ENCODE results near the gene KIAA0513. TPM values are rescaled to one million over a fixed set of nuclear protein-coding genes. Genes with fewer than 3 reads are reported as not detected.

The KIAA0513 gene
- total RNA-seq, 1 experiment from 2014 or later: 10.4 TPM

- Histone ChIP-seq H3K27me3 (replicated peaks) (no peaks in the 10 kb centered on the region), H3K4me1 (replicated peaks) (peaks cover 30% of the 10 kb centered on the region), H3K4me3 (peak overlapping the region; percentile 12), H3K36me3 (no peaks in the 10 kb centered on the region), H3K27ac (peak overlapping the region; percentile 51), H3K9me3 (replicated peaks) (no peaks in the 10 kb centered on the region)
- peak; percentile 58 to 85 for DNase-seq (ENCODE audit: low read depth in 1 of 2, low spot score in 2 of 2)
Measured at GRCh38 chr16:85137323-85138072, 109.9 kb downstream of the KIAA0513 start.

GRCh38 chr16:85138073-85138824, 110.7 kb downstream of the KIAA0513 start:
- no peak overlapping the region for H3K4me3 ChIP-seq
- no peaks in the 10 kb centered on the region for H3K27me3 ChIP-seq (replicated peaks)
- no peaks in the 10 kb centered on the region for H3K36me3 ChIP-seq
- DNase-seq (ENCODE audit: low read depth in 1 of 2, low spot score in 2 of 2): no peak
- H3K27ac ChIP-seq: peak overlapping the region; percentile 51
- H3K9me3 ChIP-seq (replicated peaks): no peaks in the 10 kb centered on the region
- H3K4me1 ChIP-seq (replicated peaks): peaks cover 30% of the 10 kb centered on the region

GRCh38 chr16:85138825-85139627, 111.4 kb downstream of the KIAA0513 start:
- Histone ChIP-seq H3K27ac (no peak overlapping the region), H3K27me3 (replicated peaks) (no peaks in the 10 kb centered on the region), H3K4me3 (no peak overlapping the region), H3K36me3 (no peaks in the 10 kb centered on the region), H3K4me1 (replicated peaks) (peaks cover 30% of the 10 kb centered on the region), H3K9me3 (replicated peaks) (no peaks in the 10 kb centered on the region)
- DNase-seq (ENCODE audit: low read depth in 1 of 2, low spot score in 2 of 2): no peak

GRCh38 chr16:85139881-85140339, 112.3 kb downstream of the KIAA0513 start:
- Histone ChIP-seq H3K4me1 (replicated peaks) (peaks cover 30% of the 10 kb centered on the region), H3K27ac (no peak overlapping the region), H3K27me3 (replicated peaks) (no peaks in the 10 kb centered on the region), H3K36me3 (no peaks in the 10 kb centered on the region), H3K4me3 (no peak overlapping the region), H3K9me3 (replicated peaks) (no peaks in the 10 kb centered on the region)
- DNase-seq (ENCODE audit: low read depth in 1 of 2, low spot score in 2 of 2): no peak

- Histone ChIP-seq H3K36me3 (no peaks in the 10 kb centered on the region), H3K4me3 (no peak overlapping the region), H3K27me3 (replicated peaks) (no peaks in the 10 kb centered on the region), H3K9me3 (replicated peaks) (no peaks in the 10 kb centered on the region), H3K4me1 (replicated peaks) (peaks cover 26% of the 10 kb centered on the region), H3K27ac (no peak overlapping the region)
- no peak for DNase-seq (ENCODE audit: low read depth in 1 of 2, low spot score in 2 of 2)
Measured at GRCh38 chr16:85140455-85141012, 112.9 kb downstream of the KIAA0513 start.

GRCh38 chr16:85141491-85142128, 114.0 kb downstream of the KIAA0513 start:
- no peak for DNase-seq (ENCODE audit: low read depth in 1 of 2, low spot score in 2 of 2)
- Histone ChIP-seq H3K27me3 (replicated peaks) (no peaks in the 10 kb centered on the region), H3K4me3 (no peak overlapping the region), H3K9me3 (replicated peaks) (no peaks in the 10 kb centered on the region), H3K4me1 (replicated peaks) (peaks cover 16% of the 10 kb centered on the region), H3K27ac (no peak overlapping the region), H3K36me3 (no peaks in the 10 kb centered on the region)

GRCh38 chr16:85142129-85142513, 114.5 kb downstream of the KIAA0513 start:
- no peak for DNase-seq (ENCODE audit: low read depth in 1 of 2, low spot score in 2 of 2)

GRCh38 chr16:85142771-85143211, 115.2 kb downstream of the KIAA0513 start:
- Histone ChIP-seq H3K27me3 (replicated peaks) (no peaks in the 10 kb centered on the region), H3K36me3 (no peaks in the 10 kb centered on the region), H3K4me3 (no peak overlapping the region), H3K9me3 (replicated peaks) (no peaks in the 10 kb centered on the region), H3K27ac (no peak overlapping the region), H3K4me1 (replicated peaks) (peaks cover 4% of the 10 kb centered on the region)
- no peak for DNase-seq (ENCODE audit: low read depth in 1 of 2, low spot score in 2 of 2)

More at GRCh38 chr16:85142129-85142513, 114.5 kb downstream of the KIAA0513 start:
- no peak overlapping the region for H3K27ac ChIP-seq
- H3K4me1 ChIP-seq (replicated peaks): peaks cover 11% of the 10 kb centered on the region
- no peak overlapping the region for H3K4me3 ChIP-seq
- no peaks in the 10 kb centered on the region for H3K27me3 ChIP-seq (replicated peaks)
- no peaks in the 10 kb centered on the region for H3K9me3 ChIP-seq (replicated peaks)
- H3K36me3 ChIP-seq: no peaks in the 10 kb centered on the region

Other genes with a start within 250 kb of the KIAA0513 start
- 6.4 and 10.9 TPM in 2 replicates for gene CRISPLD2, start 207.8 kb upstream of the KIAA0513 start, total RNA-seq (2014; rRNA removed; shearing (Covaris generic))
- gene ZDHHC7, start 16.3 kb upstream of the KIAA0513 start, total RNA-seq (2014; rRNA removed; shearing (Covaris generic)): 72.6 and 73.1 TPM in 2 replicates
- 0.05 TPM in 1 of 2 replicates, not detected in the other for gene CIBAR2, start 84.7 kb downstream of the KIAA0513 start, total RNA-seq (2014; rRNA removed; shearing (Covaris generic))

Measured in SJSA1 (cell line).